ENCODE results near the gene CENPW. TPM values are rescaled to one million over a fixed set of nuclear protein-coding genes. Genes with fewer than 3 reads are reported as not detected.

Gene CENPW
- total and polyA plus RNA-seq, 9 of the 15 experiments (the other 6 are each of a cell fraction or from before 2014, with no cell fraction given): 48.7 to 285 (median 82.8) TPM

DNA sequence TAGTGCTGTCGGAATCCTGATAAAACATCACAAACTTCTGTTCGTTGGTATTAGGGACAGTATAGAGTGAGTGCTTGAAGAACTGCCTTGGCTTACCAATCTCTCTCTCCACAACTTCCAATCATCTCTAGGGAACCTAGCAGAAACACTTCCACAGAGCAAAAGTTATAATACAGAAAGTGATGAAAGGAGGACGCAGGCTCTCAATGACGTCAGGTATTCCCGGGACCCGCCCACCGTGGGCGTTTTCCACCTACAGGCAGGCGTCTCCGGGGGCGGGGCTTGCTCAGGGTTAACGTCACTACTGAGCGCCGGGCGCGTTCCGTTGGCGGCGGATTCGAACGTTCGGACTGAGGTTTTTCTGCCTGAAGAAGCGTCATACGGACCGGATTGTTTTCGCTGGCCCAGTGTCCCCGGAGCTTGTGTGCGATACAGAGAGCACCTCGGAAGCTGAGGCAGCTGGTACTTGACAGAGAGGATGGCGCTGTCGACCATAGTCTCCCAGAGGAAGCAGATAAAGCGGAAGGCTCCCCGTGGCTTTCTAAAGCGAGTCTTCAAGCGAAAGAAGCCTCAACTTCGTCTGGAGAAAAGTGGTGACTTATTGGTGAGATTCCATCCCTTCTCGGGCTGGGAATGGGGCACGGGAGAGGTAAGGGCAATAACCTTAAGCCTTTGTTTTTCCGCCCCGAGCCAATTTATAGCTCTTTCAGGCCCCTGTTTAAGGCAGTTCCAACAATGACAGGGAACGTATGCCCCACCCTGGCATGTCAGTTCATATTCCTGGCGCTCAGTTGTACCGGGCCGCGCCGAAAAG is at the start of gene CENPW (continued):
- TF ChIP-seq, protein P1, sequence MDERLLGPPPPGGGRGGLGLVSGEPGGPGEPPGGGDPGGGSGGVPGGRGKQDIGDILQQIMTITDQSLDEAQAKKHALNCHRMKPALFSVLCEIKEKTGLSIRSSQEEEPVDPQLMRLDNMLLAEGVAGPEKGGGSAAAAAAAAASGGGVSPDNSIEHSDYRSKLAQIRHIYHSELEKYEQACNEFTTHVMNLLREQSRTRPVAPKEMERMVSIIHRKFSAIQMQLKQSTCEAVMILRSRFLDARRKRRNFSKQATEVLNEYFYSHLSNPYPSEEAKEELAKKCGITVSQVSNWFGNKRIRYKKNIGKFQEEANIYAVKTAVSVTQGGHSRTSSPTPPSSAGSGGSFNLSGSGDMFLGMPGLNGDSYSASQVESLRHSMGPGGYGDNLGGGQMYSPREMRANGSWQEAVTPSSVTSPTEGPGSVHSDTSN (CRISPR knock-in tag; IDR thresholded peaks at IDR 0.05; ENCODE audit: low read depth): no peak
- TF ChIP-seq, protein P1 (tag; conservative IDR thresholded peaks at IDR 0.05; ENCODE audit: low read depth): no peak
- TF ChIP-seq NFIC (IDR thresholded peaks at IDR 0.05) (0 out of 2 replicates have a peak, but pooled peaks have one; percentile 32), SPI1 (IDR thresholded peaks at IDR 0.05; ENCODE audit: borderline replicate concordance, low read depth, low read length) (no peak; the same call in 1 of the 2 replicates), KLF1 (tag; IDR thresholded peaks at IDR 0.05) (peak; percentile 47; the same call in 1 of the 2 replicates), RBFOX2 (IDR thresholded peaks at IDR 0.05; ENCODE audit: low read depth, low read length) (peak; percentile 81), SREBF1 (IDR thresholded peaks at IDR 0.05; ENCODE audit: borderline replicate concordance, low read depth, low read length) (0 out of 2 replicates have a peak, but pooled peaks have one; percentile 21), U2AF1 (optimal IDR thresholded peaks at IDR 0.05; ENCODE audit: low read depth, low read length) (no peak), HDAC1 (IDR thresholded peaks at IDR 0.05) (peak in 1 of 2 experiments; percentile 99; a peak in 2 of 4 replicates), RFX7 (CRISPR knock-in tag; IDR thresholded peaks at IDR 0.05) (no peak), HIVEP1 (CRISPR knock-in tag; IDR thresholded peaks at IDR 0.05) (no peak), CEBPG (CRISPR knock-in tag; IDR thresholded peaks at IDR 0.05) (peak; percentile 46; the same call in 1 of the 2 replicates), CEBPG (tag; conservative IDR thresholded peaks at IDR 0.05 in 1 of 2, IDR thresholded peaks at IDR 0.05 in 1 of 2) (no peak), TEAD1 (CRISPR knock-in tag; IDR thresholded peaks at IDR 0.05) (peak in 1 of 2 experiments; percentile 54; a peak in 1 of 4 replicates), HDAC2 (IDR thresholded peaks at IDR 0.05) (peak; percentile 80), ARHGAP35 (IDR thresholded peaks at IDR 0.05; ENCODE audit: partially characterized antibody) (no peak), ATF1 (CRISPR knock-in tag; IDR thresholded peaks at IDR 0.05) (peak; percentile 96), ATF1 (tag; IDR thresholded peaks at IDR 0.05) (peak; percentile 99), FOXK2 (conservative IDR thresholded peaks at IDR 0.05 in 1 of 2, IDR thresholded peaks at IDR 0.05 in 1 of 2; ENCODE audit: low read depth in 2 of 2) (peak; percentile 56 to 75), TRIM24 (IDR thresholded peaks at IDR 0.05) (no peak), MTA1 (IDR thresholded peaks at IDR 0.05; ENCODE audit: borderline replicate concordance) (peak; percentile 99)
- TF ChIP-seq, protein P2, sequence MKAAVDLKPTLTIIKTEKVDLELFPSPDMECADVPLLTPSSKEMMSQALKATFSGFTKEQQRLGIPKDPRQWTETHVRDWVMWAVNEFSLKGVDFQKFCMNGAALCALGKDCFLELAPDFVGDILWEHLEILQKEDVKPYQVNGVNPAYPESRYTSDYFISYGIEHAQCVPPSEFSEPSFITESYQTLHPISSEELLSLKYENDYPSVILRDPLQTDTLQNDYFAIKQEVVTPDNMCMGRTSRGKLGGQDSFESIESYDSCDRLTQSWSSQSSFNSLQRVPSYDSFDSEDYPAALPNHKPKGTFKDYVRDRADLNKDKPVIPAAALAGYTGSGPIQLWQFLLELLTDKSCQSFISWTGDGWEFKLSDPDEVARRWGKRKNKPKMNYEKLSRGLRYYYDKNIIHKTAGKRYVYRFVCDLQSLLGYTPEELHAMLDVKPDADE (conservative IDR thresholded peaks at IDR 0.05; ENCODE audit: control insufficient read depth, low read depth, low read length): peak; percentile 67
- TF ChIP-seq, protein P3, sequence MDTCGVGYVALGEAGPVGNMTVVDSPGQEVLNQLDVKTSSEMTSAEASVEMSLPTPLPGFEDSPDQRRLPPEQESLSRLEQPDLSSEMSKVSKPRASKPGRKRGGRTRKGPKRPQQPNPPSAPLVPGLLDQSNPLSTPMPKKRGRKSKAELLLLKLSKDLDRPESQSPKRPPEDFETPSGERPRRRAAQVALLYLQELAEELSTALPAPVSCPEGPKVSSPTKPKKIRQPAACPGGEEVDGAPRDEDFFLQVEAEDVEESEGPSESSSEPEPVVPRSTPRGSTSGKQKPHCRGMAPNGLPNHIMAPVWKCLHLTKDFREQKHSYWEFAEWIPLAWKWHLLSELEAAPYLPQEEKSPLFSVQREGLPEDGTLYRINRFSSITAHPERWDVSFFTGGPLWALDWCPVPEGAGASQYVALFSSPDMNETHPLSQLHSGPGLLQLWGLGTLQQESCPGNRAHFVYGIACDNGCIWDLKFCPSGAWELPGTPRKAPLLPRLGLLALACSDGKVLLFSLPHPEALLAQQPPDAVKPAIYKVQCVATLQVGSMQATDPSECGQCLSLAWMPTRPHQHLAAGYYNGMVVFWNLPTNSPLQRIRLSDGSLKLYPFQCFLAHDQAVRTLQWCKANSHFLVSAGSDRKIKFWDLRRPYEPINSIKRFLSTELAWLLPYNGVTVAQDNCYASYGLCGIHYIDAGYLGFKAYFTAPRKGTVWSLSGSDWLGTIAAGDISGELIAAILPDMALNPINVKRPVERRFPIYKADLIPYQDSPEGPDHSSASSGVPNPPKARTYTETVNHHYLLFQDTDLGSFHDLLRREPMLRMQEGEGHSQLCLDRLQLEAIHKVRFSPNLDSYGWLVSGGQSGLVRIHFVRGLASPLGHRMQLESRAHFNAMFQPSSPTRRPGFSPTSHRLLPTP (IDR thresholded peaks at IDR 0.05; ENCODE audit: borderline replicate concordance, extremely low read depth, insufficient read length): no peak

Data from K562 (cell line).